Stomach (tissue), 9 donors: ENCODE results near the gene ANKS1B. TPM values are rescaled to one million over a fixed set of nuclear protein-coding genes. Genes with fewer than 3 reads are reported as not detected.

Experiments
- DNase-seq, 2 donors: peaks; one replicate each; pipeline versions ENCODE4 v3.0.0 to v3.0.0-alpha.2; 2013 to 2019
- H3K27ac ChIP-seq, 5 donors: fragments of 200-600 bp in 4 of 5; sonication (generic) in 4 of 5; one replicate each; pipeline ENCODE4 v1.5.1; 2013 to 2019; ENCODE audit warnings: mild to moderate bottlenecking in 1 of 5, moderate library complexity in 1 of 5
- H3K27me3 ChIP-seq, 3 donors: fragments of 200-600 bp; sonication (generic); one replicate each; pipeline ENCODE4 v1.5.1; 2017 to 2019; ENCODE audit warnings: mixed run types in 1 of 3
- H3K36me3 ChIP-seq, 4 donors: fragments of 200-600 bp; sonication (generic); 1 replicate in 3 of 4; 2 replicates in 1 of 4; pipeline ENCODE4 v1.5.1; 2016 to 2019
- H3K4me1 ChIP-seq, 4 donors: fragments of 200-600 bp; sonication (generic); one replicate each; pipeline ENCODE4 v1.5.1; 2016 to 2019
- H3K4me3 ChIP-seq, 4 donors: fragments of 200-600 bp; sonication (generic) in 3 of 4; one replicate each; pipeline ENCODE4 v1.5.1; 2016 to 2019; ENCODE audit warnings: mild to moderate bottlenecking in 1 of 4
- H3K9me3 ChIP-seq, 4 donors: fragments of 200-600 bp; sonication (generic); one replicate each; pipeline ENCODE4 v1.5.1; 2016 to 2019
- EP300 ChIP-seq: sonication (generic); formaldehyde crosslinking; IDR thresholded peaks from one replicate; pipeline ENCODE4 v1.6.1; 2017; ENCODE audit warnings: antibody characterized with exemption
- POLR2A ChIP-seq, 4 donors: fragments of 450-650 bp; IDR thresholded peaks; one replicate each; pipeline ENCODE4 v1.6.1; 2016; ENCODE audit warnings: antibody characterized with exemption in 4 of 4, control low read depth in 2 of 4, mild to moderate bottlenecking in 1 of 4, moderate library complexity in 1 of 4
- POLR2AphosphoS5 ChIP-seq, 3 donors: sonication (generic); formaldehyde crosslinking; IDR thresholded peaks; one replicate each; pipeline ENCODE4 v1.6.1; 2016; ENCODE audit warnings: antibody characterized with exemption in 3 of 3
- WGBS, 5 donors: extraction: QIAGEN DNeasy Blood & Tissue Kit in 3 of 5; methylation state at CpG; one replicate each; pipeline versions ENCODE4 v1.1.5 to v1.1.7; 2013 to 2018; 5-methylcytosine and 5-hydroxymethylcytosine counted together
- intact Hi-C: fragments of 100-400 bp; cut with DNase I; formaldehyde crosslinking; loops from one replicate; pipeline ENCODE4 v1.15.1; 2023; ENCODE audit warnings: low total_unique reads
- polyA plus RNA-seq, 3 donors: library from polyadenylated mRNA; stranded (reverse); fragments of 200-250 nt; gene quantifications; one replicate each; pipeline ENCODE4 v1.2.3, GENCODE V29; 2013
- total RNA-seq, 5 donors: library from RNA; depleted of rRNA; stranded (reverse); fragments of >200 nt; gene quantifications; one replicate each; pipeline versions ENCODE4 v1.1.0 to v1.2.3, GENCODE V29; 2014 to 2016
- TF ChIP-seq, protein P1 (sequence below), 7 experiments: fragments of 450-650 bp in 4 of 7; fragments of 200-600 bp in 3 of 7; sonication (generic) in 3 of 7; IDR thresholded peaks; one replicate each; pipeline ENCODE4 v1.5.1; 2016 to 2019; ENCODE audit warnings: antibody characterized with exemption in 7 of 7, control low read depth in 2 of 7, mild to moderate bottlenecking in 1 of 7
- donor health status: healthy with polysubstance abuse.
- donor health status: Bipolar disorder and iron deficiency.
- donor health status: healthy.

Gene ANKS1B
- total and polyA plus RNA-seq, 8 donors: 0.73 to 26.8 (median 2.2) TPM; not detected in 2

GRCh38 chr12:99427104-99427503 is 557.6 kb downstream of the ANKS1B start:
- 52 to 69% (median 59%) methylated on average over 2 of the region's 2 CpGs for WGBS, 5 donors
- intact Hi-C loops: no loop called here
- Histone ChIP-seq H3K4me1 (no peaks in the 10 kb centered on the region), H3K9me3 (no peaks in the 10 kb centered on the region), H3K36me3 (no peaks in the 10 kb centered on the region), H3K27me3 (no peaks in the 10 kb centered on the region), H3K4me3 (no peak overlapping the region), H3K27ac (no peak overlapping the region)
- TF ChIP-seq POLR2AphosphoS5 (IDR thresholded peaks at IDR 0.05): no peak
- no peak for TF ChIP-seq POLR2A (IDR thresholded peaks at IDR 0.05)
- TF ChIP-seq, protein P1, sequence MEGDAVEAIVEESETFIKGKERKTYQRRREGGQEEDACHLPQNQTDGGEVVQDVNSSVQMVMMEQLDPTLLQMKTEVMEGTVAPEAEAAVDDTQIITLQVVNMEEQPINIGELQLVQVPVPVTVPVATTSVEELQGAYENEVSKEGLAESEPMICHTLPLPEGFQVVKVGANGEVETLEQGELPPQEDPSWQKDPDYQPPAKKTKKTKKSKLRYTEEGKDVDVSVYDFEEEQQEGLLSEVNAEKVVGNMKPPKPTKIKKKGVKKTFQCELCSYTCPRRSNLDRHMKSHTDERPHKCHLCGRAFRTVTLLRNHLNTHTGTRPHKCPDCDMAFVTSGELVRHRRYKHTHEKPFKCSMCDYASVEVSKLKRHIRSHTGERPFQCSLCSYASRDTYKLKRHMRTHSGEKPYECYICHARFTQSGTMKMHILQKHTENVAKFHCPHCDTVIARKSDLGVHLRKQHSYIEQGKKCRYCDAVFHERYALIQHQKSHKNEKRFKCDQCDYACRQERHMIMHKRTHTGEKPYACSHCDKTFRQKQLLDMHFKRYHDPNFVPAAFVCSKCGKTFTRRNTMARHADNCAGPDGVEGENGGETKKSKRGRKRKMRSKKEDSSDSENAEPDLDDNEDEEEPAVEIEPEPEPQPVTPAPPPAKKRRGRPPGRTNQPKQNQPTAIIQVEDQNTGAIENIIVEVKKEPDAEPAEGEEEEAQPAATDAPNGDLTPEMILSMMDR (IDR thresholded peaks at IDR 0.05): no peak
- no peak for TF ChIP-seq EP300
- no peak for DNase-seq

GRCh38 chr12:99418379-99418778 is 566.4 kb downstream of the ANKS1B start:
- H3K36me3 ChIP-seq: no peaks in the 10 kb centered on the region
- TF ChIP-seq POLR2A (IDR thresholded peaks at IDR 0.05): no peak
- TF ChIP-seq, protein P1 (IDR thresholded peaks at IDR 0.05): no peak
- TF ChIP-seq POLR2AphosphoS5 (IDR thresholded peaks at IDR 0.05): no peak
- no peak for TF ChIP-seq EP300
- no peaks in the 10 kb centered on the region for H3K4me1 ChIP-seq
- intact Hi-C loops: no loop called here
- no peak overlapping the region for H3K27ac ChIP-seq
- DNase-seq: no peak
- no peaks in the 10 kb centered on the region for H3K27me3 ChIP-seq
- H3K4me3 ChIP-seq: no peak overlapping the region
- H3K9me3 ChIP-seq: peaks cover 0 to 18% (median 7%) of the 10 kb centered on the region in 4 donors
- WGBS, 5 donors: 51 to 80% (median 61%) methylated on average over 3 of the region's 3 CpGs

- H3K4me1 ChIP-seq: no peaks in the 10 kb centered on the region
- WGBS, 5 donors: 53 to 95% (median 74%) methylated on average over 3 of the region's 3 CpGs
- H3K4me3 ChIP-seq: no peak overlapping the region
- H3K9me3 ChIP-seq: peaks cover 0 to 13% (median 8%) of the 10 kb centered on the region in 4 donors
- TF ChIP-seq POLR2AphosphoS5 (IDR thresholded peaks at IDR 0.05) (no peak), POLR2A (IDR thresholded peaks at IDR 0.05) (no peak), EP300 (no peak)
- TF ChIP-seq, protein P1 (IDR thresholded peaks at IDR 0.05): no peak
- no peaks in the 10 kb centered on the region for H3K36me3 ChIP-seq
- no peaks in the 10 kb centered on the region for H3K27me3 ChIP-seq
- intact Hi-C loops: no loop called here
- no peak for DNase-seq
- no peak overlapping the region for H3K27ac ChIP-seq
These were observed 571.0 kb downstream of the ANKS1B start for GRCh38 chr12:99413751-99414150.

GRCh38 chr12:99393763-99394162 is 591.0 kb downstream of the ANKS1B start:
- Histone ChIP-seq H3K36me3 (no peaks in the 10 kb centered on the region), H3K9me3 (peaks cover 0 to 4% (median 0%) of the 10 kb centered on the region in 4 donors), H3K27ac (no peak overlapping the region), H3K4me3 (no peak overlapping the region), H3K27me3 (no peaks in the 10 kb centered on the region), H3K4me1 (no peaks in the 10 kb centered on the region)
- DNase-seq: no peak
- intact Hi-C loops: no loop called here
- no peak for TF ChIP-seq EP300
- no peak for TF ChIP-seq POLR2AphosphoS5 (IDR thresholded peaks at IDR 0.05)
- TF ChIP-seq, protein P1 (IDR thresholded peaks at IDR 0.05): no peak
- TF ChIP-seq POLR2A (IDR thresholded peaks at IDR 0.05): no peak
